IPS-18a (cell line): ENCODE data around the gene BPHL.
A peak's percentile ranks its signal among the peaks of the same experiment; 100 is the strongest.
"Not testable (repeated sequence)": the region's sequence is repeated elsewhere in the genome, so short reads cannot be mapped to it uniquely, and the experiment has no call there.

Source experiments
- H3K27ac ChIP-seq: one replicate; pipeline ENCODE4 v1.5.1; 2013; ENCODE audit warnings: low read length
- H3K27me3 ChIP-seq: one replicate; pipeline ENCODE4 v1.6.1; 2013; ENCODE audit warnings: mild to moderate bottlenecking, low read length; ENCODE audit not compliant: control insufficient read depth, insufficient read depth
- H3K36me3 ChIP-seq: one replicate; pipeline ENCODE4 v1.6.1; 2013; ENCODE audit warnings: low read depth, low read length; ENCODE audit not compliant: control insufficient read depth
- H3K4me1 ChIP-seq: one replicate; pipeline ENCODE4 v1.6.1; 2013; ENCODE audit warnings: low read depth, low read length; ENCODE audit not compliant: control insufficient read depth
- H3K4me3 ChIP-seq: one replicate; pipeline ENCODE4 v1.5.1; 2013; ENCODE audit warnings: low read length
- H3K9ac ChIP-seq: one replicate; pipeline ENCODE4 v1.6.1; 2013; ENCODE audit warnings: mild to moderate bottlenecking, low read length, moderate library complexity
- H3K9me3 ChIP-seq: one replicate; pipeline ENCODE4 v1.6.1; 2013; ENCODE audit warnings: low read depth, low read length; ENCODE audit not compliant: control insufficient read depth

Gene BPHL

DNA sequence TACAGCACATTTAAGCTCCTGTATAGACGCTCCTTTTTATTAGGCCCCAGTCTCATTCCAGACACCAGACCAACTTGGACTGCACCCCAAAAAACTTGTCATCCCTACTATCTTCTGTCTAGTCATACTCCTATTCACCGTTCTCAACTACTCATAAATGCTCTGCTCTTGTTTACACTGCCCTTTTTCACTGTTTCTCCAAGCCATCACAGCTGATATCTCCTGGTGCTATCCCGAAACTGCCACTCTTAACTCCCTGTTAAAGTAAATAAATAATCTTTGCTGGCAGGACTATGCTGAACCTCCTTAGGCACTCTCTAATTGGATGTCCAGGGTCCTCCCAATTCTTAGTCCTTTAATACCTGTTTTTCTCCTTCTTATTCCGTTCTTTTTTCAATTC lies 54.3 kb downstream of the BPHL start:
- H3K36me3 ChIP-seq, H3K27ac ChIP-seq, H3K27me3 ChIP-seq, H3K4me3 ChIP-seq, H3K9ac ChIP-seq, H3K9me3 ChIP-seq: not testable (repeated sequence)
- peaks cover 14% of the 10 kb centered on the region for H3K4me1 ChIP-seq

DNA sequence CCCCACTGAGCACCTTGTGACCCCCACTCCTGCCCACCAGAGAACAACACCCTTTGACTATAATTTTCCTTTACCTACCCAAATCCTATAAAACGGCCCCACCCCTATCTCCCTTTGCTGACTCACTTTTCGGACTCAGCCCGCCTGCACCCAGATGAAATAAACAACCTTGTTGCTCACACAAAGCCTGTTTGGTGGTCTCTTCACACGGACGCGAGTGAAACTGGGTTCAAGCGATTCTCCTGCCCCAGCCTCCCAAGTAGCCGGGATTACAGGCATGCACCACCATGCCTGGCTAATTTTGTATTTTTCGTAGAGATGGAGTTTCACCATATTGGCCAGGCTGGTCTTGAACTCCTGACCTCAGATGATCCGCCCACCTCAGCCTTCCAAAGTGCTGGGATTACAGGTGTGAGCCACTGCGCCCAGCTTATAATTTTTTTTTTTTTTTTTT lies 55.2 kb downstream of the BPHL start:
- H3K36me3 ChIP-seq, H3K9ac ChIP-seq, H3K4me3 ChIP-seq, H3K9me3 ChIP-seq, H3K27ac ChIP-seq, H3K27me3 ChIP-seq: not testable (repeated sequence)
- peaks cover 14% of the 10 kb centered on the region for H3K4me1 ChIP-seq

DNA sequence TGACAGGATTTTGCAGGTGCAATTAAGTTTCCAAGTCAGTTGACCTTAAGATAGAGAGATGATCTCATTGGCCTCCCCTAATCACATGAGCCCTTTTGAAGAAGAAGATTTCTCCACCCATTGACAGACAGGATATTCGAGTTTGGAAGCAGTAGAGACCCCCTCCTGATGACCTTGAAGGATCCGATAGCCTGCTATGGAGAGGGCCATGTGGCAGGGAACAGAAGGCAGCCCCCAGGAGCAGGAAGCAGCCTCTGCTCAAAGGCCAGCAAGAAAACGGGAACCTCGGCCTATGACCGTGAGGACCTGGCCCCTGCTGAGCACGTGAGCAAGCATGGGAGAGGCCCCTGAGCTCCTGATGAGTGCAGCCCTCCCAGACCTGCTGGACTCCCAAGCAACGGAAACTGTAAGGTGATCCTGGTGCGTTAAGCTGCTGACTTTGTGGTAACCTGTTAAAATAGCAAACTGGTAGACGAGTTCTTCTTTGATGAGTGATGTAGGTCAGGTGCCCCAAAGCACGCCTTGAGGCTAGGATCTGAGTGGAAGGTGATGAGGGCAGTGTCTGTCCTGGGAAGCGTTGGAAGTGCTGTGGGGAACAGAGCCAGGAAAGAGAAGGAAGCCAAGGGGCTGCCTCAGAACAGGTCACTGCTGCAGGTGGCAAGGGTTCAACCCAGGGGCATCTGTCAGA lies 57.3 kb downstream of the BPHL start:
- H3K4me1 ChIP-seq: peaks cover 14% of the 10 kb centered on the region
- H3K4me3 ChIP-seq: no peak overlapping the region
- H3K9me3 ChIP-seq: no peaks in the 10 kb centered on the region
- H3K27me3 ChIP-seq: no peaks in the 10 kb centered on the region
- H3K9ac ChIP-seq: no peak overlapping the region
- H3K36me3 ChIP-seq: no peaks in the 10 kb centered on the region
- H3K27ac ChIP-seq: no peak overlapping the region

DNA sequence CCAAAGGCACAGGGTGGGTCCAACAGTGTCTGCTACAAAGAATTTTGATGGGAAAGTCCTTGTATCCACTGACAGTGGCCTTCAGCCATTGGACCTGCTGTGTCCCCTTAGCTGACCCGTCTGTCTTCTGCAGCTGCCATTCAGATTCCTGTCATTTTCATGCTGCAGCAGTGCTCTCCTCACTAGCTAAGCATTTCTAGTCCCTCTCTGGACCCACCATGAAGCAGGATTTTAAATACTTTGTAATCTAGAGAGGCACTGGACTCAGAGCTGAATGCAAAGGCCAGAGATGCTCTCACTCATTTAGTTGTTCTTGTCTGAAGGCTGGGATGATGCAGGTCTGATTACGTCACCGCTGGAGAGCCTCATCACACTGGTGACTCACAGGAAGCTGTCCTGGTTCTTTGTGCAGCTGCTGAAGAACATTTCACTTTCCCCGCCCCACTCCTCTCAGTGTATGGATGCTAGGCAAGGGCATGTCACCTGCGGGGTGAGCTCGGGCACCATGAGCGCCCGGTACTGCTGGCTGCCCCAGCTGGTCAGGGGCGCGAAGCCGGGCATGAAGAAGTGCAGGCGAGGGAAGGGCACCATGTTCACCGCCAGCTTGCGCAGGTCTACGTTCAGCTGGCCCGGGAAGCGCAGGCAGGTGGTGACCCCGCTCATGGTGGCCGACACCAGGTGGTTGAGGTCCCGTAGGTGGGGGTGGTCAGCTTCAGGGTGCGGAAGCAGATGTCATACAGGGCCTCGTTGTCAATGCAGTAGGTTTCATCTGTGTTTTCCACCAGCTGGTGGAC lies 58.2 kb downstream of the BPHL start:
- no peak overlapping the region for H3K9ac ChIP-seq
- H3K4me3 ChIP-seq: no peak overlapping the region
- H3K27ac ChIP-seq: no peak overlapping the region
- no peaks in the 10 kb centered on the region for H3K36me3 ChIP-seq
- no peaks in the 10 kb centered on the region for H3K27me3 ChIP-seq
- H3K9me3 ChIP-seq: no peaks in the 10 kb centered on the region
- peaks cover 14% of the 10 kb centered on the region for H3K4me1 ChIP-seq

DNA sequence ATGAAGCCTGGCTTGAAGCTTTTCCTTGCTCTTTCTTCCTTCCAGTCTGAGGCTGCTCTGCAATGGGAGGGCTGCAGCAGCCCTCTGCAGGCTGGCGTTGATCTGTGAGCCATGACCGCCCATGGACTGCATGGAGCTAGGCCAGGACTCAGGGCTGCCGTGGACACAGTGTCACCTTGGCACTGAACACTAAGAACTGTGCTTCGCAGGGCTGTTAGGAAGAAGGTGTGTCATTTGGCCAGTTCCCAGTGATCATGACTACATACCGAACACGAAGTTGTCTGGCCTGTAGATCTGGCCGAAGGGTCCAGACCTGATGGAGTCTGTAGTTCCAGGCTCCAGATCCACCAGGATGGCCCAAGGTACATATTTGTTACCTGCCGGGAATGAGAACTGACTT lies 60.2 kb downstream of the BPHL start:
- not testable (repeated sequence) for H3K4me3 ChIP-seq, H3K27ac ChIP-seq, H3K9me3 ChIP-seq, H3K36me3 ChIP-seq, H3K27me3 ChIP-seq, H3K9ac ChIP-seq
- H3K4me1 ChIP-seq: peaks cover 14% of the 10 kb centered on the region

DNA sequence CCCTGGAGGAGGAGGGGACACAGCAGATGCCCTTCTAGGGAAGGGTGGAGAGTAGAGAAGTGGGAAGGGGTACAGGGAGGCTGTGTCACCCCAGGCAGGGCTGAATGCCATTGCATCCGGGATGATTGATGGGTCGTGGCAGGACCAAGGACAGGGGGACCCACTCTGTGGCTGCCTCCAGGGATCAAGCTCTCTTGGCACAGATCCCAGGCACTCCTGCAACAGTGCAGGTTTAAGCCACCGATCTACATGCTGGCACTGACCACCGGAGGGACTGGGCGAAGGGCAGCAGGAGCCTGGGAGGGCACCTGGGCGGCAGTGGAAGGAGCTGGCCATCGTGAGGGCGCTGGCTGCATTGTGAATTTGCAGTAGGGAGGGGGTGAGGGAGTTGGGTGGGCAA lies 61.4 kb downstream of the BPHL start:
- not testable (repeated sequence) for H3K36me3 ChIP-seq, H3K9ac ChIP-seq, H3K27me3 ChIP-seq, H3K9me3 ChIP-seq, H3K27ac ChIP-seq
- Histone ChIP-seq H3K4me3 (peak overlapping the region; percentile 23), H3K4me1 (peaks cover 13% of the 10 kb centered on the region)

DNA sequence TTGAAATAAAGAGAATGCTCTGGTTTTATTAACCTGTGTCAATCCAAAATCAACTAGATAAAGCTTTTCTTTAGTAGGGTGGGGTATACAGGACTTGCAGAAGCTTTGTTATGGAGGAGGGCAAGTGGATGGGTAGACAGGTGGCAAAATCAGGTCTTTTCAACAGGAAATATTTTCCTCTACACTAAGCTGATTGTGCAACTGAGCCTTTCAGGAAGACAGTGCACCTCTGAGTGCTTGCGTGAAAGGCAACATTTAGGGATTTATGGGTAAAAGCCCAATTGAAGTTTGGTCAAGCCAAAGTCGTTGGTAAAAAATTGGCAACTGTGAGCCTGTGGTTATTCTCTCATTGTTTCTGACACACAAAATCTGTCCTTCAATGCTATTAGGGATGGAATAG lies 62.6 kb downstream of the BPHL start:
- Histone ChIP-seq H3K9ac (no peak overlapping the region), H3K27ac (no peak overlapping the region), H3K36me3 (no peaks in the 10 kb centered on the region), H3K9me3 (no peaks in the 10 kb centered on the region), H3K4me1 (peaks cover 1% of the 10 kb centered on the region), H3K27me3 (no peaks in the 10 kb centered on the region), H3K4me3 (no peak overlapping the region)

DNA sequence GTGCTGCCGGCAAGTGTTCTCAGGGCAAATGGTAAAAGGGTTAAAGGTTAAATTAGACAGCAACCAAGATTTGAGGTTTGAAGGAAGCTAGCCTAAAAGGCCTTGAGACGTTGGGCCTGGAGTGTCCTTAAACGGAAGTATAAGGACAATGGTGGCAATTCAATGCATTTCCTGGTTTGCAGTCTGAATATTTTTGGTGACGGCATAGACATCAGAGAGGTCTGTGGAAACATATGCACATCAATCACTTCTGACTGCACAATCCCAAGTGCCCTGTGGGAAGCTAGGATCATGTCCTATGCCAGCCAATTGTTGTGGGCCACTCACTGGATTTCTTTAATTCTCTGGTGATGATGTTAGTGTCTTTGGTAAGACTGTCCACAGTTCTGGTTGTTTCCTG lies 64.6 kb downstream of the BPHL start:
- no peak overlapping the region for H3K27ac ChIP-seq
- H3K27me3 ChIP-seq: no peaks in the 10 kb centered on the region
- no peak overlapping the region for H3K9ac ChIP-seq
- no peaks in the 10 kb centered on the region for H3K9me3 ChIP-seq
- H3K4me3 ChIP-seq: no peak overlapping the region
- no peaks in the 10 kb centered on the region for H3K4me1 ChIP-seq
- H3K36me3 ChIP-seq: no peaks in the 10 kb centered on the region

DNA sequence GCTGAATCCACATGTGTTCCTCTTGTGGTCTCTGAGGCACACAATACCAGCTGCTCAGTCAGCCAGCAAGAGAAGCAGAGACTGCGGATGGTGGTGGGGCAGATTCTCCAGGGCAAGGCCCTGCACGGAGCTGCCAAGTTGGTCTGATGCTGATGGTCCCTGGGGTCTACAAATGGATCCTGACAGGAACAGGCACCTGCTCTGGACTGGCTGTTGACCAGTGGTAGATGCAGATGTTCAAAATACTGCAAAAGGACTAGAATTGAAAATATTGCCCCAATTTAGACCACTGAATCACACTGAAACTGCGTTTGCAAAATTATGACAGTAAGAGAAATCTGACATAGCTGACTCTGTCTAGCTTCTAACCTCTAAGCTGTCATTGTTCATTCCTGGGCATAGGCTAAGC lies 68.5 kb downstream of the BPHL start:
- Histone ChIP-seq H3K4me1 (no peaks in the 10 kb centered on the region), H3K9ac (no peak overlapping the region), H3K27me3 (no peaks in the 10 kb centered on the region), H3K27ac (no peak overlapping the region), H3K36me3 (no peaks in the 10 kb centered on the region), H3K9me3 (no peaks in the 10 kb centered on the region), H3K4me3 (no peak overlapping the region)

DNA sequence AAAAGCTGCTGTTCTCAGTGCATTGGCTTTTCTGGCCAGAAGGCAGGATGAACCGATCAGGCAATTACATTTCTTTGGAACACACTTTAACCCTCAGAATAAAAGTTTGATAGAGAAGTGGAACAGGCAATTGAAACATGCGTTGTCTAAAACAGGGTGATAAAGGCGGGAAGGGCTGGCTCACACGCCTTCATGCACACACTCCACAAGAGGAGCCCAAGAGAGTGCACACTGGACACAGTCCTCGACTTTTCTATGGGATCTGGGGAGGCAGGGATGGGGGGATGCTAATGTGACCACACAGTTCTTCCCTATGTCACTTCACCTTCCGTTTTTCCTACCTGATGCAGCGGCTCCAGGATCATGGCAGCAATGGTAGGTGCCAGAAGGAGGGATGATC lies 69.8 kb downstream of the BPHL start:
- Histone ChIP-seq H3K4me1 (peaks cover 6% of the 10 kb centered on the region), H3K36me3 (no peaks in the 10 kb centered on the region), H3K4me3 (no peak overlapping the region), H3K9me3 (no peaks in the 10 kb centered on the region), H3K9ac (no peak overlapping the region), H3K27ac (no peak overlapping the region), H3K27me3 (no peaks in the 10 kb centered on the region)

DNA sequence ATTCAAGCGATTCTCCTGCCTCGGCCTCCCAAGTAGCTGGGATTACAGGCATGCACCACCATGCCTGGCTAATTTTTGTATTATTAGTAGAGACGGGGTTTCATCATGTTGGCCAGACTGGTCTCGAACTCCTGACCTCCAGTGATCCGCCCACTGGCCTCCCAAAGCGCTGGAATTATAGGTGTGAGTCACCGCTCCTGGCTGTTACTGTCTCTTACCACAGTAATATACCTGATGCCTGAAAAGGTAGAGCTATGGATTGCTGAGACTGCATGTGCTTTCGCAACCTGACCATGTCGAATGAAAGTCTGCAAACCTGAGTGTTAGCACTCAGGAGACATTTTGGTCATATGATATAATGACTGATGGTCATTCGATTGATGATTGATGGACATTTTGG lies 70.7 kb downstream of the BPHL start:
- H3K9me3 ChIP-seq, H3K27me3 ChIP-seq, H3K36me3 ChIP-seq, H3K9ac ChIP-seq, H3K4me3 ChIP-seq, H3K27ac ChIP-seq: not testable (repeated sequence)
- peaks cover 12% of the 10 kb centered on the region for H3K4me1 ChIP-seq

DNA sequence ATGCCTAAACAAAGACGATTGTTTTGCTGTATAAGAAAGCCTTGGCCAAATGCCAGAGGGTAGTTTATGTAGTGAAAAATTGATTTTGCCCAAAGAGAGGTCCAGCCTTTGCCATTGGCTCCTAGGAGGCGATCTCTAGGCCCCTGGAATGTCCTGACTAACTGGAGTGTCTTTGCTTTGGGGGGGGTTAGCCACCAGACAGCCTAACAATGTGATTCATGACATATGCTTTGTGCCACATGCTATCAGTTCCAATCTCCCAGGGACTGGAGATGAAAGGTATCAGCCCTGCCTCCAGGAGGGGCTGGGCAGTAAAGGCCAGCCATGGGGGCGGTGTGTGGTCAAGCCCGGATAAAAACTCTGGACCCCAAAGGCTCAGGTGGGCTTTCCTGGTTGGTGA lies 71.5 kb downstream of the BPHL start:
- H3K4me3 ChIP-seq: no peak overlapping the region
- no peaks in the 10 kb centered on the region for H3K9me3 ChIP-seq
- H3K9ac ChIP-seq: no peak overlapping the region
- H3K27ac ChIP-seq: no peak overlapping the region
- H3K36me3 ChIP-seq: no peaks in the 10 kb centered on the region
- H3K27me3 ChIP-seq: no peaks in the 10 kb centered on the region
- peaks cover 21% of the 10 kb centered on the region for H3K4me1 ChIP-seq
